OCI-LY1 (cell line): Measurements from ENCODE around the gene CRADD.

ENCODE experiments used
- H2AFZ ChIP-seq: fragments of 200-600 bp; sonication (generic), shearing (Covaris generic); 2 replicates; pipeline ENCODE4 v1.6.0; 2014; ENCODE audit warnings: antibody characterized with exemption, mild to moderate bottlenecking, low read length
- H3F3A ChIP-seq: fragments of 200-600 bp; sonication (generic), shearing (Covaris generic); 2 replicates; pipeline ENCODE4 v1.6.0; 2014; ENCODE audit warnings: mild to moderate bottlenecking, antibody characterized with exemption, low read length, moderate library complexity; ENCODE audit not compliant: insufficient read depth
- H3K27ac ChIP-seq: fragments of 200-600 bp; sonication (generic); 2 replicates; pipeline ENCODE4 v1.5.1; 2014; ENCODE audit warnings: low read length, mixed run types, mild to moderate bottlenecking, low read depth; ENCODE audit not compliant: poor library complexity, severe bottlenecking
- H3K27me3 ChIP-seq: fragments of 200-600 bp; sonication (generic); 2 replicates; pipeline ENCODE4 v1.6.0; 2014; ENCODE audit warnings: antibody characterized with exemption, mild to moderate bottlenecking, low read length, moderate library complexity; ENCODE audit not compliant: insufficient read depth
- H3K36me3 ChIP-seq: fragments of 200-600 bp; sonication (generic); 2 replicates; pipeline ENCODE4 v1.6.1; 2014; ENCODE audit warnings: mild to moderate bottlenecking, antibody characterized with exemption, low read length, moderate library complexity, mixed read lengths; ENCODE audit not compliant: insufficient read depth
- H3K4me1 ChIP-seq: fragments of 200-600 bp; sonication (generic); 2 replicates; pipeline ENCODE4 v1.5.1; 2014; ENCODE audit warnings: mild to moderate bottlenecking, low read length, moderate library complexity; ENCODE audit not compliant: insufficient read depth, severe bottlenecking
- H3K4me2 ChIP-seq: fragments of 200-600 bp; sonication (generic), shearing (Covaris generic); 2 replicates; pipeline ENCODE4 v1.6.1; 2014; ENCODE audit warnings: low read length
- H3K4me3 ChIP-seq: fragments of 200-600 bp; sonication (generic); 2 replicates; pipeline ENCODE4 v1.5.1; 2014; ENCODE audit warnings: low read length, low read depth, mild to moderate bottlenecking, mixed read lengths; ENCODE audit not compliant: poor library complexity, severe bottlenecking
- H3K79me2 ChIP-seq: fragments of 200-600 bp; shearing (Covaris generic); 2 replicates; pipeline ENCODE4 v1.6.1; 2016; ENCODE audit warnings: mixed run types, low read length, mixed read lengths; ENCODE audit not compliant: insufficient read depth
- H3K9ac ChIP-seq: fragments of 200-600 bp; sonication (generic), shearing (Covaris generic); 2 replicates; pipeline ENCODE4 v1.6.1; 2014; ENCODE audit warnings: mild to moderate bottlenecking, low read length, mixed read lengths
- H3K9me2 ChIP-seq: fragments of 200-600 bp; sonication (generic), shearing (Covaris generic); 2 replicates; pipeline ENCODE4 v1.6.1; 2014; ENCODE audit warnings: low read depth, mild to moderate bottlenecking, low read length, mixed read lengths
- H3K9me3 ChIP-seq: fragments of 200-600 bp; shearing (Covaris generic); 2 replicates; pipeline ENCODE4 v1.6.1; 2014; ENCODE audit warnings: low read length, mixed read lengths
- H4K20me1 ChIP-seq: fragments of 200-600 bp; sonication (generic), shearing (Covaris generic); 2 replicates; pipeline ENCODE4 v1.6.0; 2016; ENCODE audit warnings: mild to moderate bottlenecking, low read length; ENCODE audit not compliant: insufficient read depth
- CTCF ChIP-seq: fragments of 200-600 bp; sonication (generic), shearing (Covaris generic); IDR thresholded peaks from 2 replicates; pipeline ENCODE4 v1.5.1; 2017; ENCODE audit warnings: mild to moderate bottlenecking, antibody characterized with exemption, low read length, moderate library complexity, mixed read lengths
- EZH2 ChIP-seq: fragments of 200-600 bp; sonication (generic), shearing (Covaris generic); IDR thresholded peaks from 2 replicates; pipeline ENCODE4 v1.8.0; 2017; ENCODE audit warnings: borderline replicate concordance, mixed run types, mild to moderate bottlenecking, antibody characterized with exemption, low read length, moderate library complexity, mixed read lengths

The CRADD gene

GRCh38 chr12:93937812-93938211 lies 260.6 kb downstream of the CRADD start:
- no peak overlapping the region for H3K9ac ChIP-seq
- H3K27ac ChIP-seq, result no peak overlapping the region
- no peaks in the 10 kb centered on the region for H3K9me3 ChIP-seq
- no peaks in the 10 kb centered on the region for H3K4me1 ChIP-seq
- H4K20me1 ChIP-seq, result no peaks in the 10 kb centered on the region
- no peak overlapping the region for H3K4me2 ChIP-seq
- TF ChIP-seq CTCF, result no peak
- TF ChIP-seq EZH2, result no peak
- H3K36me3 ChIP-seq, result no peaks in the 10 kb centered on the region
- H3K9me2 ChIP-seq, result no peaks in the 10 kb centered on the region
- H3K27me3 ChIP-seq, result peaks cover 4% of the 10 kb centered on the region; the same call in 1 of the 2 replicates
- no peaks in the 10 kb centered on the region for H3K79me2 ChIP-seq
- H2AFZ ChIP-seq, result no peak overlapping the region
- H3K4me3 ChIP-seq, result no peak overlapping the region
- H3F3A ChIP-seq, result no peaks in the 10 kb centered on the region

- Histone ChIP-seq H3K27me3 (peaks cover 4% of the 10 kb centered on the region; the same call in 1 of the 2 replicates), H3K9me3 (no peaks in the 10 kb centered on the region), H3K9ac (no peak overlapping the region), H3F3A (no peaks in the 10 kb centered on the region), H3K9me2 (no peaks in the 10 kb centered on the region), H4K20me1 (no peaks in the 10 kb centered on the region), H3K36me3 (no peaks in the 10 kb centered on the region), H3K79me2 (no peaks in the 10 kb centered on the region), H3K4me2 (no peak overlapping the region), H3K4me1 (no peaks in the 10 kb centered on the region), H2AFZ (no peak overlapping the region), H3K4me3 (no peak overlapping the region), H3K27ac (no peak overlapping the region)
- TF ChIP-seq EZH2 (no peak), CTCF (no peak)
These were observed 261.1 kb downstream of the CRADD start for GRCh38 chr12:93938317-93938716.

- H3K9me3 ChIP-seq, result no peaks in the 10 kb centered on the region
- no peak overlapping the region for H3K9ac ChIP-seq
- H3K79me2 ChIP-seq, result no peaks in the 10 kb centered on the region
- no peak overlapping the region for H3K4me2 ChIP-seq
- H3F3A ChIP-seq, result no peaks in the 10 kb centered on the region
- H3K36me3 ChIP-seq, result no peaks in the 10 kb centered on the region
- no peak overlapping the region for H3K27ac ChIP-seq
- H3K4me1 ChIP-seq, result no peaks in the 10 kb centered on the region
- H3K9me2 ChIP-seq, result no peaks in the 10 kb centered on the region
- peaks cover 4% of the 10 kb centered on the region; the same call in 1 of the 2 replicates for H3K27me3 ChIP-seq
- no peak overlapping the region for H2AFZ ChIP-seq
- no peak overlapping the region for H3K4me3 ChIP-seq
- TF ChIP-seq CTCF (no peak), EZH2 (no peak)
- no peaks in the 10 kb centered on the region for H4K20me1 ChIP-seq
These were observed 261.8 kb downstream of the CRADD start for GRCh38 chr12:93938931-93939330.
